Measurements from ENCODE around the gene KIAA1614. TPM values are rescaled to one million over a fixed set of nuclear protein-coding genes. Genes with fewer than 3 reads are reported as not detected.

KIAA1614 gene
- total RNA-seq, 1 experiment from 2014 or later, result 0.15 TPM

GRCh38 chr1:180892675-180893074 lies 20.0 kb upstream of the KIAA1614 start:
- CTCF ChIA-PET, result interaction anchor here (0.6 to 1.4 kb wide), 2 partner anchors 11 to 35 kb away, joined by 3 to 4 read pairs; no protein-coding TSS in a partner anchor
- intact Hi-C loops (cut with micrococcal nuclease; ENCODE audit: unreplicated experiment), result loop anchor here (5.0 kb wide), 1 partner anchor 130 kb away; the partner anchor contains the start of gene STX6

GRCh38 chr1:180893614-180894013 lies 19.1 kb upstream of the KIAA1614 start:
- no peak for TF ChIP-seq CTCF (conservative IDR thresholded peaks at IDR 0.05)
- TF ChIP-seq EZH2 (IDR thresholded peaks at IDR 0.05; ENCODE audit: low read depth), result no peak
- H3K79me2 ChIP-seq (ENCODE audit: low read depth), result no peaks in the 10 kb centered on the region
- H3K9me3 ChIP-seq (ENCODE audit: insufficient read depth, low read depth), result no peaks in the 10 kb centered on the region
- H2AFZ ChIP-seq, result no peak overlapping the region
- no TSS peak for BruUV-seq (replicated peaks)
- POLR2A ChIA-PET (ENCODE audit: unreplicated experiment), result no interaction called here
- intact Hi-C loops (cut with micrococcal nuclease; ENCODE audit: unreplicated experiment), result loop anchor here (5.0 kb wide), 1 partner anchor 129 kb away; the partner anchor contains the start of gene STX6
- CTCF ChIA-PET, result no interaction called here
- no peak for DNase-seq
- no peaks in the 10 kb centered on the region for H3K9me2 ChIP-seq (ENCODE audit: insufficient read depth)
- no peaks in the 10 kb centered on the region for H3K27me3 ChIP-seq (ENCODE audit: insufficient read depth, low read depth)
- H3K36me3 ChIP-seq (ENCODE audit: low read depth), result no peaks in the 10 kb centered on the region
- no peak overlapping the region for H3K27ac ChIP-seq
- no peaks in the 10 kb centered on the region for H4K20me1 ChIP-seq (ENCODE audit: insufficient read depth)
- no peak overlapping the region for H3K4me3 ChIP-seq
- H3F3A ChIP-seq (ENCODE audit: insufficient read depth, low read depth), result no peaks in the 10 kb centered on the region
- no peak overlapping the region for H3K4me2 ChIP-seq
- H3K4me1 ChIP-seq (replicated peaks; ENCODE audit: insufficient read depth), result no peaks in the 10 kb centered on the region

More at GRCh38 chr1:180892675-180893074, 20.0 kb upstream of the KIAA1614 start:
- no peaks in the 10 kb centered on the region for H3K4me1 ChIP-seq (replicated peaks; ENCODE audit: insufficient read depth)
- no peak overlapping the region for H3K27ac ChIP-seq
- no peaks in the 10 kb centered on the region for H3F3A ChIP-seq (ENCODE audit: insufficient read depth, low read depth)
- H3K4me3 ChIP-seq, result no peak overlapping the region
- no peaks in the 10 kb centered on the region for H3K9me3 ChIP-seq (ENCODE audit: insufficient read depth, low read depth)
- no peaks in the 10 kb centered on the region for H3K9me2 ChIP-seq (ENCODE audit: insufficient read depth)
- no peaks in the 10 kb centered on the region for H3K36me3 ChIP-seq (ENCODE audit: low read depth)
- TF ChIP-seq EZH2 (IDR thresholded peaks at IDR 0.05; ENCODE audit: low read depth) (no peak), CTCF (conservative IDR thresholded peaks at IDR 0.05) (no peak)
- no TSS peak for BruUV-seq (replicated peaks)
- no peaks in the 10 kb centered on the region for H3K79me2 ChIP-seq (ENCODE audit: low read depth)
- H3K27me3 ChIP-seq (ENCODE audit: insufficient read depth, low read depth), result no peaks in the 10 kb centered on the region
- no peak overlapping the region for H3K4me2 ChIP-seq
- POLR2A ChIA-PET (ENCODE audit: unreplicated experiment), result no interaction called here
- H4K20me1 ChIP-seq (ENCODE audit: insufficient read depth), result no peaks in the 10 kb centered on the region
- no peak overlapping the region for H2AFZ ChIP-seq
- no peak for DNase-seq

GRCh38 chr1:180896161-180896560 lies 16.5 kb upstream of the KIAA1614 start:
- H3K4me3 ChIP-seq, result no peak overlapping the region
- H3F3A ChIP-seq (ENCODE audit: insufficient read depth, low read depth), result no peaks in the 10 kb centered on the region
- H3K36me3 ChIP-seq (ENCODE audit: low read depth), result no peaks in the 10 kb centered on the region
- H3K27ac ChIP-seq, result no peak overlapping the region
- no peaks in the 10 kb centered on the region for H4K20me1 ChIP-seq (ENCODE audit: insufficient read depth)
- TF ChIP-seq CTCF (conservative IDR thresholded peaks at IDR 0.05) (no peak), EZH2 (IDR thresholded peaks at IDR 0.05; ENCODE audit: low read depth) (no peak)
- no peak overlapping the region for H3K4me2 ChIP-seq
- intact Hi-C loops (cut with micrococcal nuclease; ENCODE audit: unreplicated experiment), result no loop called here
- no peaks in the 10 kb centered on the region for H3K9me2 ChIP-seq (ENCODE audit: insufficient read depth)
- H3K9me3 ChIP-seq (ENCODE audit: insufficient read depth, low read depth), result no peaks in the 10 kb centered on the region
- H3K27me3 ChIP-seq (ENCODE audit: insufficient read depth, low read depth), result no peaks in the 10 kb centered on the region
- POLR2A ChIA-PET (ENCODE audit: unreplicated experiment), result no interaction called here
- H2AFZ ChIP-seq, result no peak overlapping the region
- CTCF ChIA-PET, result no interaction called here
- no TSS peak for BruUV-seq (replicated peaks)
- no peaks in the 10 kb centered on the region for H3K79me2 ChIP-seq (ENCODE audit: low read depth)
- no peaks in the 10 kb centered on the region for H3K4me1 ChIP-seq (replicated peaks; ENCODE audit: insufficient read depth)
- no peak for DNase-seq

Data from PC-9 (cell line).